ENCODE results near the gene CA10. TPM values are rescaled to one million over a fixed set of nuclear protein-coding genes. Genes with fewer than 3 reads are reported as not detected.
A peak's percentile ranks its signal among the peaks of the same experiment; 100 is the strongest.

CA10 gene
- total and polyA plus RNA-seq, 4 experiments from 2014 or later, result 0.57 TPM; not detected in 3

DNA sequence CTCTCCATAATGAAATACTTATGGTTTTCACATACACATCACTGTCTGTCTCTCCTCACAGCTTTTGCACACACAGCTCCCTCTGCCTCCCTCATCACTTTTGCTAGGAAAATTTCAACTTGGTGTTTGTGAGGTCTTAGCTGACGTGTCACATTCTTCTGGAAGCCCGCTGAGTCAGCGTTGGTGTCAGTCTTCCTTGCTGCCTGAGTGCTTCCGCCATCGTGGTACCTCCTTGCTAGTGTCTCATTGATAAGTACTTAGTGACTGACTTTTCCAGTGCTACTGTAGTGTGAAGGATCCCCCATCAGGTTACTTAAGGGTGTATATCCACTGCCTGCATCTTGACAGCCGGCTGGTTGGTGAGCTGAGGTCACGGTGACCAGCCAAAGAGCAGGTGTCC, 33.5 kb downstream of the CA10 start:
- peaks cover 0 to 5% (median under 1%) of the 10 kb centered on the region in 8 donors for H3K9me3 Mint-ChIP-seq
- no peak overlapping the region for H3K27ac Mint-ChIP-seq
- H3K36me3 ChIP-seq (ENCODE audit: insufficient read depth, low read length), result no peaks in the 10 kb centered on the region
- peaks cover 0 to 13% of the 10 kb centered on the region in 2 donors for H3K27me3 Mint-ChIP-seq
- H3K4me1 Mint-ChIP-seq, result no peaks in the 10 kb centered on the region
- H3K4me3 ChIP-seq (ENCODE audit: low read length in 2 of 2), result no peak overlapping the region
- peaks cover 9% of the 10 kb centered on the region for H3K27me3 ChIP-seq (ENCODE audit: insufficient read depth, low read length)
- peaks cover 0 to 4% of the 10 kb centered on the region in 2 donors for H3K9me3 ChIP-seq (ENCODE audit: control insufficient read depth in 1 of 2, low read length in 2 of 2)
- CTCF ChIA-PET (ENCODE audit: partially characterized antibody), result no interaction called here
- POLR2A ChIA-PET (ENCODE audit: partially characterized antibody), result no interaction called here
- no peak overlapping the region for H3K27ac ChIP-seq (ENCODE audit: low read depth, low read length)
- no peak for DNase-seq
- H3K4me1 ChIP-seq (ENCODE audit: insufficient read depth, low read length), result no peaks in the 10 kb centered on the region
- no peak overlapping the region for H3K4me3 Mint-ChIP-seq
- intact Hi-C loops (cut with micrococcal nuclease), result no loop called here
- no peaks in the 10 kb centered on the region for H3K36me3 Mint-ChIP-seq

DNA sequence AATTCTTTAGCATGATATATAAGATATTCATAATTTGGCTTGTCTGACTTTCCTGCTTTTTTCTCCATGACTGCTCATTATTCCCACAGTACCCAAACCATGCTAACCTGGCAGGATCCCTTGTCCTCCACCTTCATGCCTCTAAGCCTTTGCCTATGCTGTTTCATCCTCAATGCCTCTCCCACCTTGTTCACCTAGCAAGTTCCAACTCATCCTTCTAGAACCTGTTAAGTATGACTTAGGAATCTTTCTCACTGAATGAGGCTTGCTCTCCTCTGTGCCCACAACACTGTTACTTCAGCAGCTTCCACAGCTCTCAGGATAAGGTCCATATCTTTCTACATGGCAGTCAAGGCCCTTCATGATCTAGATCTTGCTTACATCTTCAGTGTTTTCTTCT, 34.0 kb downstream of the CA10 start:
- Mint-ChIP-seq H3K9me3 (peaks cover 0 to 5% (median under 1%) of the 10 kb centered on the region in 8 donors), H3K27me3 (peaks cover 0 to 13% of the 10 kb centered on the region in 2 donors), H3K27ac (no peak overlapping the region), H3K4me3 (no peak overlapping the region), H3K36me3 (no peaks in the 10 kb centered on the region), H3K4me1 (no peaks in the 10 kb centered on the region)
- ChIA-PET POLR2A (ENCODE audit: partially characterized antibody) (no interaction called here), CTCF (ENCODE audit: partially characterized antibody) (no interaction called here)
- H3K4me1 ChIP-seq (ENCODE audit: insufficient read depth, low read length), result no peaks in the 10 kb centered on the region
- H3K27me3 ChIP-seq (ENCODE audit: insufficient read depth, low read length), result peaks cover 9% of the 10 kb centered on the region
- no peaks in the 10 kb centered on the region for H3K36me3 ChIP-seq (ENCODE audit: insufficient read depth, low read length)
- no peak for DNase-seq
- H3K9me3 ChIP-seq (ENCODE audit: control insufficient read depth in 1 of 2, low read length in 2 of 2), result peaks cover 0 to 4% of the 10 kb centered on the region in 2 donors
- no peak overlapping the region for H3K4me3 ChIP-seq (ENCODE audit: low read length in 2 of 2)
- intact Hi-C loops (cut with micrococcal nuclease), result no loop called here
- no peak overlapping the region for H3K27ac ChIP-seq (ENCODE audit: low read depth, low read length)

DNA sequence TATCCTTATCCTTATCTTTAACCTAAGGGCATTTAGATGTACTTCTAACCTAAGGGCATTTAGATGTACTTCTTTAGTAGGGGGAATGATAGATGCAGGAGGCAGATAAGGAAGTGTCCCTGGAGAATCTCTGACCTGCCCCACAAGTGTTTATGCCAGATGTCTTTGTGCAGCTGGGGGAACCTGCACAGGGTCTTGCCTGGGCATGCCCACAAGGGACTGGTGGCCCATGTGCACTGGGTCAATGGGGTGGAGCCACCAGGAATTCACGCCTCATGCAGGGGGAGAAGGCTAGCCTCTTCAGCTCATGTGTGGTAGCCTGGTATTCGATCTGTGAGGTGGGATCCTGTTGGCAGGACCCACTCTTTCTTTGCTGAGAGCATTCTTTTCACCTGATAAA, 38.0 kb downstream of the CA10 start:
- peaks cover 0 to 4% of the 10 kb centered on the region in 2 donors for H3K27me3 Mint-ChIP-seq
- Histone ChIP-seq H3K36me3 (ENCODE audit: insufficient read depth, low read length) (no peaks in the 10 kb centered on the region), H3K27ac (ENCODE audit: low read depth, low read length) (no peak overlapping the region), H3K9me3 (ENCODE audit: control insufficient read depth in 1 of 2, low read length in 2 of 2) (peaks cover 0 to 3% of the 10 kb centered on the region in 2 donors), H3K4me1 (ENCODE audit: insufficient read depth, low read length) (no peaks in the 10 kb centered on the region), H3K4me3 (ENCODE audit: low read length in 2 of 2) (no peak overlapping the region), H3K27me3 (ENCODE audit: insufficient read depth, low read length) (no peaks in the 10 kb centered on the region)
- H3K36me3 Mint-ChIP-seq, result no peaks in the 10 kb centered on the region
- peaks cover 0 to 11% (median 3%) of the 10 kb centered on the region in 8 donors for H3K9me3 Mint-ChIP-seq
- intact Hi-C loops (cut with micrococcal nuclease), result no loop called here
- POLR2A ChIA-PET (ENCODE audit: partially characterized antibody), result no interaction called here
- H3K4me1 Mint-ChIP-seq, result no peaks in the 10 kb centered on the region
- DNase-seq, result no peak
- H3K27ac Mint-ChIP-seq, result no peak overlapping the region
- CTCF ChIA-PET (ENCODE audit: partially characterized antibody), result no interaction called here
- no peak overlapping the region for H3K4me3 Mint-ChIP-seq

DNA sequence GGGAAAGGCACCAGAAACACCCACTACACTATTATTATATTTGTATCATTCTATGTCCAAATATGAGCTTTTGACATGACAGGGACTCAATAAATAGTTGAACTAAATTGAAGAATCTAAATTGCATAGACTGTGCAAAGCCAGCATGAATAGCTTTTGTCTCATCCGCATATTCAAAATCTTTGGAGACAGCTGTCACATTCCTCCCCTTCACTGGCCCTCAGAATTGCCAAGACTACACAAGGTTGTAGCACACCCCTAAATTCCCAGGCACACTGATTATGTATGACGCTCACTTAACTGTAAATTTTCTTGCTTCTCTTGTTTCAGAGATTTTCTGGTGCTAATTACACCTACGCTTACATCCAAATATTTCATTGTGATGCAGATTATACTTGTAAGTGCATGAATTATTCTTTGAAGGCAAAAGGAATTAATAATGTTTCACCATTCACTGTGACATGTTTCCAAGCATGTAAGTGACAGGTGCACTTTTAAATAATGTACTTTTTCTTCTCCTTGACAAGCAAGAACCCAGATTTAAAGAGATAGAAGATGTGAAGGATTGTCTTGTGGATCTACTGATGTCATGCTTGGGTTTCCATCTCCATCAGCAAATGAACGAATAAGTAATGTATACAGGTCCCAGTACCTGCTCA, 47.5 kb downstream of the CA10 start:
- Mint-ChIP-seq H3K36me3 (no peaks in the 10 kb centered on the region), H3K4me3 (no peak overlapping the region), H3K9me3 (peaks cover 0 to 2% (median 0%) of the 10 kb centered on the region in 8 donors), H3K4me1 (no peaks in the 10 kb centered on the region), H3K27ac (no peak overlapping the region), H3K27me3 (peaks cover 1 to 2% of the 10 kb centered on the region in 2 donors)
- no peak for DNase-seq
- H3K4me1 ChIP-seq (ENCODE audit: insufficient read depth, low read length), result no peaks in the 10 kb centered on the region
- H3K4me3 ChIP-seq (ENCODE audit: low read length in 2 of 2), result no peak overlapping the region
- H3K27me3 ChIP-seq (ENCODE audit: insufficient read depth, low read length), result no peaks in the 10 kb centered on the region
- no peaks in the 10 kb centered on the region for H3K36me3 ChIP-seq (ENCODE audit: insufficient read depth, low read length)
- ChIA-PET CTCF (ENCODE audit: partially characterized antibody) (no interaction called here), POLR2A (ENCODE audit: partially characterized antibody) (no interaction called here)
- intact Hi-C loops (cut with micrococcal nuclease), result no loop called here
- no peaks in the 10 kb centered on the region for H3K9me3 ChIP-seq (ENCODE audit: control insufficient read depth in 1 of 2, low read length in 2 of 2)
- H3K27ac ChIP-seq (ENCODE audit: low read depth, low read length), result no peak overlapping the region

DNA sequence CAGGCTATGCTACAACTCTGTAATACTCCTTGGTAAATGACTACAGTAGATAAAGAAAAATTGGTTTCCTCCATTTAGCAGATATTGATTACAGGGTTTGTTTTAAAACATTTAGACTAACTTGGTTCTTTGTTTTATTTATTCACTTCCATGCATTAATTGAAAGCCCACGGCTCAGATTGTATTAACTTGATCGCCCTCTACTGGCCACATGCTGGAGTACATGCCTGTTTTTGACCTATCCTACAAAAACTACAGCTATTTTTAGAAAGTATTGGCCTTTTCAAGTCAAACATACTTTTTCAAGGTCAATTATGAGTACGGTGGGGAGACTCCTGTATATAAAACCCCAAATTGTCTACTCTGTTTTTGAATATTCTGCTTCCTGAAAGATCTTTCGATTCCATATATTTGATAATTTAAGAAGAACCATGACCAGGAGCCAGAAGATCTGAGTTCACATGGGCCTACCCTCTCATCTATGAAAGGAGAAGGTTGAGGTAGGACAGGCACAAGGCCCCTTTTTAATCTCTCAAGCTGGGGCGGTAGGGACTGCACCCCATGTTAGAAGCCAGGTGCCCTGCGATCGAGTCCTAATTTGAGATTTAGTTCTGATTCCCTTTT, 51.8 kb downstream of the CA10 start:
- H3K4me3 ChIP-seq (ENCODE audit: low read length in 2 of 2), result no peak overlapping the region
- no peaks in the 10 kb centered on the region for H3K36me3 Mint-ChIP-seq
- H3K27me3 ChIP-seq (ENCODE audit: insufficient read depth, low read length), result no peaks in the 10 kb centered on the region
- H3K27ac ChIP-seq (ENCODE audit: low read depth, low read length), result no peak overlapping the region
- no peak overlapping the region for H3K27ac Mint-ChIP-seq
- H3K9me3 Mint-ChIP-seq, result no peaks in the 10 kb centered on the region
- no peaks in the 10 kb centered on the region for H3K4me1 ChIP-seq (ENCODE audit: insufficient read depth, low read length)
- POLR2A ChIA-PET (ENCODE audit: partially characterized antibody), result no interaction called here
- no peaks in the 10 kb centered on the region for H3K9me3 ChIP-seq (ENCODE audit: control insufficient read depth in 1 of 2, low read length in 2 of 2)
- H3K4me3 Mint-ChIP-seq, result no peak overlapping the region
- no peaks in the 10 kb centered on the region for H3K4me1 Mint-ChIP-seq
- intact Hi-C loops (cut with micrococcal nuclease), result no loop called here
- CTCF ChIA-PET (ENCODE audit: partially characterized antibody), result interaction anchor here (0.8 to 3.9 kb wide), 8 partner anchors 8 to 809 kb away, joined by 3 to 23 read pairs (median 4); no protein-coding TSS in a partner anchor
- peak in 4 of 5 donors; percentile 5 to 37 (median 10) for DNase-seq
- H3K27me3 Mint-ChIP-seq, result peaks cover 1 to 2% of the 10 kb centered on the region in 2 donors
- H3K36me3 ChIP-seq (ENCODE audit: insufficient read depth, low read length), result no peaks in the 10 kb centered on the region

DNA sequence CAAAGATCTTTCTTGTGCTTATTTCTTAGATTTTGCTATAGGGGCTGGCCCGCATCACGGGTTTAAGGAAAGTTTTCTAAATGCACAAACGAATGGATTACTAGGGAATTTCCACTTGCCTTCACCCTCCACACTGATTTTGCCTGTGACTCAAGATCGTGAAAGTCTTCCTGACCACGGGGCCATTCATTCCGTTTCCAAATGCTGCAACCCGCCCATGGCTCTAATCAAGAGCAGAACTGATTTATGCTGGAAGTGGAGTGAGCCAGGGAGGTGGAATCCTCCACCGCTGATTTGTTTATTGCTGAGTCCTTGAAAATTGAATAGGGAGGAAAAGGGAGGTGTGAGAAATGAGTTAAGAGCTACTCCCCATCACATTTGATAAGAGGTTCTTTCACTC, 52.4 kb downstream of the CA10 start:
- Histone ChIP-seq H3K4me1 (ENCODE audit: insufficient read depth, low read length) (no peaks in the 10 kb centered on the region), H3K27ac (ENCODE audit: low read depth, low read length) (no peak overlapping the region), H3K27me3 (ENCODE audit: insufficient read depth, low read length) (no peaks in the 10 kb centered on the region), H3K9me3 (ENCODE audit: control insufficient read depth in 1 of 2, low read length in 2 of 2) (no peaks in the 10 kb centered on the region), H3K4me3 (ENCODE audit: low read length in 2 of 2) (no peak overlapping the region), H3K36me3 (ENCODE audit: insufficient read depth, low read length) (no peaks in the 10 kb centered on the region)
- no peak overlapping the region for H3K4me3 Mint-ChIP-seq
- peaks cover 1 to 2% of the 10 kb centered on the region in 2 donors for H3K27me3 Mint-ChIP-seq
- no peaks in the 10 kb centered on the region for H3K4me1 Mint-ChIP-seq
- ChIA-PET CTCF (ENCODE audit: partially characterized antibody) (interaction anchor here (1.2 to 3.9 kb wide), 5 partner anchors 8 to 734 kb away, joined by 3 to 23 read pairs (median 10); no protein-coding TSS in a partner anchor), POLR2A (ENCODE audit: partially characterized antibody) (no interaction called here)
- no peaks in the 10 kb centered on the region for H3K36me3 Mint-ChIP-seq
- no peak overlapping the region for H3K27ac Mint-ChIP-seq
- intact Hi-C loops (cut with micrococcal nuclease), result no loop called here
- H3K9me3 Mint-ChIP-seq, result no peaks in the 10 kb centered on the region
- DNase-seq, result no peak

DNA sequence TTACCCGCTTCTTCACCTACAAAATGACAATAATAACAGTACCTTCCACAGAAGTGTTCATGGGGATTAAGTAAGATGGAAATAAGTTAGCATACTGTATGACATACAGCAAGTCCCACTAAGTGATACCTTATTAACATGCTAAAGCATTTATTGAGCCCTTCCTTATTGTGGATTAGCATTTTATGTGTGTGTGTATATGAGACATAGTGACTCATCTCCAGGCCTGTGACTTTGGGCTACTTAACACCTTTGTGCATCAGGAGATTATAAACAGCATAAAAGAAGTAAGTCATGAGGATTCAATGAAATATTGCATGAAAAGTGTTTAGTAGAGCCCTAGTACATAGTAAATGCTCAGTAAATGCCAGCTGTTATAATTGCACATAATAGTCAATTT, 52.9 kb downstream of the CA10 start:
- intact Hi-C loops (cut with micrococcal nuclease), result no loop called here

More for the DNA sequence above, 52.9 kb downstream of the CA10 start:
- no peaks in the 10 kb centered on the region for H3K36me3 ChIP-seq (ENCODE audit: insufficient read depth, low read length)
- H3K27me3 Mint-ChIP-seq, result peaks cover 1 to 2% of the 10 kb centered on the region in 2 donors
- no peaks in the 10 kb centered on the region for H3K4me1 Mint-ChIP-seq
- H3K9me3 ChIP-seq (ENCODE audit: control insufficient read depth in 1 of 2, low read length in 2 of 2), result no peaks in the 10 kb centered on the region
- ChIA-PET POLR2A (ENCODE audit: partially characterized antibody) (no interaction called here), CTCF (ENCODE audit: partially characterized antibody) (interaction anchor here (2.3 to 3.9 kb wide), 3 partner anchors 9 to 734 kb away, joined by 10 to 23 read pairs (median 11); no protein-coding TSS in a partner anchor)
- DNase-seq, result no peak
- no peak overlapping the region for H3K27ac Mint-ChIP-seq
- no peaks in the 10 kb centered on the region for H3K36me3 Mint-ChIP-seq
- no peak overlapping the region for H3K4me3 Mint-ChIP-seq
- no peaks in the 10 kb centered on the region for H3K4me1 ChIP-seq (ENCODE audit: insufficient read depth, low read length)
- no peak overlapping the region for H3K27ac ChIP-seq (ENCODE audit: low read depth, low read length)
- no peak overlapping the region for H3K4me3 ChIP-seq (ENCODE audit: low read length in 2 of 2)
- no peaks in the 10 kb centered on the region for H3K9me3 Mint-ChIP-seq
- no peaks in the 10 kb centered on the region for H3K27me3 ChIP-seq (ENCODE audit: insufficient read depth, low read length)
